Measurements from ENCODE around the gene CTSS.

DNA sequence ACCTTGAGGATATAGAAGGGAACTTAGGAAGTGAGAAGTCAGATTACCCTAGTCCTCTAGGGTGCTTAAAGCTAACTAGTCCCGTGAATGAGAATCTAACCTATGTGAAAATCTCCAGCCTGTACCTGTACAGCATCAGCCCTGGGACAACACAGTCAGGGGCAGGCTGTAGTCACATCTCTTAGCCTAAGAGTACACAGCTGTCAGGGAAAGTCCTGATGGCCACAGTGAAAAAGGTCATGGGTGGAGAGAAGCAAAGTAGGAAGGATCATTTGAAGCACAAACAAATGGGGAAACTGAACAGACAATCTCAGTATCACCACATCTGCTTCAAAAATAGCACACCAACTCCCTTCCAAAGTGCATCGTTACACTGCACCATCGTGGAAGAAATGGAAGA lies 30.8 kb upstream of the CTSS start:
- no peak for TF ChIP-seq EZH2phosphoT487 (IDR thresholded peaks at IDR 0.05; ENCODE audit: insufficient read depth, low read depth)
- TF ChIP-seq EZH2 (IDR thresholded peaks at IDR 0.05; ENCODE audit: insufficient read depth, poor library complexity, severe bottlenecking): no peak
